K562 (cell line): ENCODE results near the gene TRERF1.

ENCODE experiments used
- BHLHE40 ChIP-seq: IDR thresholded peaks from 2 replicates; pipeline ENCODE4 v1.6.1; 2011; ENCODE audit warnings: low read length, improper control_type of control experiment
- CREB1 ChIP-seq, 2 experiments: sonication (generic) in 1 of 2; formaldehyde crosslinking in 1 of 2; IDR thresholded peaks; 2 replicates each; pipeline versions ENCODE4 v1.6.1 to v1.8.0; 2012 to 2022; ENCODE audit warnings: inconsistent platforms in 1 of 2, mild to moderate bottlenecking in 1 of 2, missing genetic modification reagents in 1 of 2, moderate library complexity in 1 of 2
- KAT8 ChIP-seq: fragments of 450-650 bp; IDR thresholded peaks from 2 replicates; pipeline ENCODE4 v1.6.1; 2016; ENCODE audit warnings: low read depth, mild to moderate bottlenecking
- NELFE ChIP-seq: IDR thresholded peaks from 2 replicates; pipeline ENCODE4 v1.6.1; 2011; ENCODE audit warnings: mild to moderate bottlenecking; ENCODE audit not compliant: insufficient read depth, insufficient read length
- RAD21 ChIP-seq, 2 experiments: fragments of 250-450 bp in 1 of 2; fragments of 450-650 bp in 1 of 2; sonication (Bioruptor Pico) in 1 of 2; formaldehyde crosslinking in 1 of 2; IDR thresholded peaks in 1 of 2; conservative IDR thresholded peaks in 1 of 2; 2 replicates each; pipeline versions ENCODE4 v1.4.0 to v1.8.0; 2020 to 2022; ENCODE audit warnings: mild to moderate bottlenecking in 2 of 2, moderate library complexity in 1 of 2
- SIN3A ChIP-seq, 2 experiments: fragments of 150-350 bp in 1 of 2; IDR thresholded peaks; 2 replicates each; pipeline ENCODE4 v1.6.1; 2011 to 2016; ENCODE audit warnings: borderline replicate concordance in 2 of 2, low read depth in 2 of 2, low read length in 2 of 2, mild to moderate bottlenecking in 2 of 2, moderate library complexity in 2 of 2; ENCODE audit not compliant: control insufficient read depth in 1 of 2
- TF ChIP-seq, protein P1 (sequence below), 3 experiments: IDR thresholded peaks in 2 of 3; conservative IDR thresholded peaks in 1 of 3; 2 replicates each; pipeline ENCODE4 v1.5.1; 2011 to 2012; ENCODE audit warnings: low read length in 3 of 3, mild to moderate bottlenecking in 3 of 3, control low read depth in 2 of 3, improper control_type of control experiment in 1 of 3, inconsistent platforms in 1 of 3, low read depth in 1 of 3, mixed read lengths in 1 of 3, moderate library complexity in 1 of 3; ENCODE audit not compliant: insufficient read depth in 2 of 3

GRCh38 chr6:42429836-42430235, 21.9 kb downstream of the TRERF1 start:
- TF ChIP-seq BHLHE40 (no peak), CREB1 (IDR thresholded peaks at IDR 0.05) (no peak), CREB1 (CRISPR knock-in tag; IDR thresholded peaks at IDR 0.05) (no peak), SIN3A (IDR thresholded peaks at IDR 0.05; ENCODE audit: borderline replicate concordance in 2 of 2, control insufficient read depth in 1 of 2, low read depth in 2 of 2, low read length in 2 of 2) (no peak), NELFE (no peak), KAT8 (no peak), RAD21 (CRISPR knock-in tag; conservative IDR thresholded peaks at IDR 0.05 in 1 of 2, IDR thresholded peaks at IDR 0.05 in 1 of 2) (no peak)
- TF ChIP-seq, protein P1, sequence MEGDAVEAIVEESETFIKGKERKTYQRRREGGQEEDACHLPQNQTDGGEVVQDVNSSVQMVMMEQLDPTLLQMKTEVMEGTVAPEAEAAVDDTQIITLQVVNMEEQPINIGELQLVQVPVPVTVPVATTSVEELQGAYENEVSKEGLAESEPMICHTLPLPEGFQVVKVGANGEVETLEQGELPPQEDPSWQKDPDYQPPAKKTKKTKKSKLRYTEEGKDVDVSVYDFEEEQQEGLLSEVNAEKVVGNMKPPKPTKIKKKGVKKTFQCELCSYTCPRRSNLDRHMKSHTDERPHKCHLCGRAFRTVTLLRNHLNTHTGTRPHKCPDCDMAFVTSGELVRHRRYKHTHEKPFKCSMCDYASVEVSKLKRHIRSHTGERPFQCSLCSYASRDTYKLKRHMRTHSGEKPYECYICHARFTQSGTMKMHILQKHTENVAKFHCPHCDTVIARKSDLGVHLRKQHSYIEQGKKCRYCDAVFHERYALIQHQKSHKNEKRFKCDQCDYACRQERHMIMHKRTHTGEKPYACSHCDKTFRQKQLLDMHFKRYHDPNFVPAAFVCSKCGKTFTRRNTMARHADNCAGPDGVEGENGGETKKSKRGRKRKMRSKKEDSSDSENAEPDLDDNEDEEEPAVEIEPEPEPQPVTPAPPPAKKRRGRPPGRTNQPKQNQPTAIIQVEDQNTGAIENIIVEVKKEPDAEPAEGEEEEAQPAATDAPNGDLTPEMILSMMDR (IDR thresholded peaks at IDR 0.05 in 2 of 3, conservative IDR thresholded peaks at IDR 0.05 in 1 of 3; ENCODE audit: insufficient read depth in 2 of 3, low read depth in 1 of 3, low read length in 3 of 3) = no peak
